ENCODE data around the gene HORMAD2.

DNA sequence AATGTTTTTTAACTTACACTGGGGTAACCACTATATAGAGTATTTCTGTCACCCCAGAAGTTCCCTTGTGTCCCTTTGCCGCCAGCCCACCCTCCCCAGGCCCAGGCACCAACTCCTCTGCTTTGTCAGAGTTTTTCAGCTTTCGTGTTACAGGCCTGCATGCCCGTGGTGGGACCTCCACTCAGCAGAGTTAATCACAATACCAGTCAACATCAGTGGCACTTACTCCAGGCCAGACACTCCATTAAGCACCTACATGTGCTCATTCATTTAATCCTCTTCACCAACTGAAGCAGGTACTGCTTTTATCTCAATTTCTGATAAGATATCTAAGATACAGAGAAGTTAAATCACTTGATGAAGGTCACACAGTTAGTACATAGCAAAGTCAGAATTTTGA lies 103.0 kb downstream of the HORMAD2 start:
- TF ChIP-seq GLIS3 (CRISPR knock-in tag; IDR thresholded peaks at IDR 0.05) (no peak), PPARA (CRISPR knock-in tag; IDR thresholded peaks at IDR 0.05; ENCODE audit: borderline replicate concordance) (no peak), ZNF565 (CRISPR knock-in tag; conservative IDR thresholded peaks at IDR 0.05; ENCODE audit: low read depth) (no peak), RARB (CRISPR knock-in tag; IDR thresholded peaks at IDR 0.05) (no peak), ZNF70 (CRISPR knock-in tag; IDR thresholded peaks at IDR 0.05) (no peak), ESRRG (CRISPR knock-in tag; IDR thresholded peaks at IDR 0.05) (no peak), CSDC2 (CRISPR knock-in tag; IDR thresholded peaks at IDR 0.05) (no peak), CREB5 (CRISPR knock-in tag; IDR thresholded peaks at IDR 0.05; ENCODE audit: low read depth) (no peak), ZNF8 (CRISPR knock-in tag; IDR thresholded peaks at IDR 0.05) (no peak), TOX (CRISPR knock-in tag; IDR thresholded peaks at IDR 0.05; ENCODE audit: borderline replicate concordance) (no peak), ZFP30 (CRISPR knock-in tag; IDR thresholded peaks at IDR 0.05) (no peak), OSR1 (CRISPR knock-in tag; IDR thresholded peaks at IDR 0.05) (no peak)
- TF ChIP-seq, protein P1, sequence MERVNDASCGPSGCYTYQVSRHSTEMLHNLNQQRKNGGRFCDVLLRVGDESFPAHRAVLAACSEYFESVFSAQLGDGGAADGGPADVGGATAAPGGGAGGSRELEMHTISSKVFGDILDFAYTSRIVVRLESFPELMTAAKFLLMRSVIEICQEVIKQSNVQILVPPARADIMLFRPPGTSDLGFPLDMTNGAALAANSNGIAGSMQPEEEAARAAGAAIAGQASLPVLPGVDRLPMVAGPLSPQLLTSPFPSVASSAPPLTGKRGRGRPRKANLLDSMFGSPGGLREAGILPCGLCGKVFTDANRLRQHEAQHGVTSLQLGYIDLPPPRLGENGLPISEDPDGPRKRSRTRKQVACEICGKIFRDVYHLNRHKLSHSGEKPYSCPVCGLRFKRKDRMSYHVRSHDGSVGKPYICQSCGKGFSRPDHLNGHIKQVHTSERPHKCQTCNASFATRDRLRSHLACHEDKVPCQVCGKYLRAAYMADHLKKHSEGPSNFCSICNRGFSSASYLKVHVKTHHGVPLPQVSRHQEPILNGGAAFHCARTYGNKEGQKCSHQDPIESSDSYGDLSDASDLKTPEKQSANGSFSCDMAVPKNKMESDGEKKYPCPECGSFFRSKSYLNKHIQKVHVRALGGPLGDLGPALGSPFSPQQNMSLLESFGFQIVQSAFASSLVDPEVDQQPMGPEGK (CRISPR knock-in tag; IDR thresholded peaks at IDR 0.05; ENCODE audit: borderline replicate concordance), result no peak
